Right lobe of liver (tissue), 6 donors: ENCODE data around the gene IGDCC3. TPM values are rescaled to one million over a fixed set of nuclear protein-coding genes. Genes with fewer than 3 reads are reported as not detected.

ENCODE experiments used
- ATAC-seq, 4 donors: fragments of 200-7000 bp; cut with Tn5 transposase; one replicate each; pipeline ENCODE4 v1.9.1; 2020; ENCODE audit warnings: mild to moderate bottlenecking in 4 of 4, moderate library complexity in 4 of 4
- DNase-seq, 3 donors: peaks; one replicate each; pipeline ENCODE4 v3.0.0-alpha.2; 2020
- H3K27ac ChIP-seq, 3 donors: fragments of 200-600 bp; one replicate each; pipeline ENCODE4 v1.8.0; 2022
- H3K27me3 ChIP-seq, 2 donors: fragments of 200-600 bp; one replicate each; pipeline ENCODE4 v1.8.0; 2022
- H3K36me3 ChIP-seq, 4 donors: fragments of 200-600 bp; sonication (generic) in 1 of 4; one replicate each; pipeline versions ENCODE4 v1.5.1 to v1.8.0; 2017 to 2022; ENCODE audit warnings: control low read depth in 1 of 4
- H3K4me1 ChIP-seq, 4 donors: fragments of 200-600 bp; sonication (generic) in 1 of 4; one replicate each; pipeline versions ENCODE4 v1.5.1 to v1.8.0; 2017 to 2022; ENCODE audit warnings: control low read depth in 1 of 4
- H3K4me3 ChIP-seq, 3 donors: fragments of 200-600 bp; one replicate each; pipeline ENCODE4 v1.8.0; 2022
- H3K9me3 ChIP-seq, 4 donors: fragments of 200-600 bp; sonication (generic) in 1 of 4; one replicate each; pipeline versions ENCODE4 v1.5.1 to v1.8.0; 2017 to 2022; ENCODE audit warnings: control low read depth in 1 of 4
- CTCF ChIP-seq, 4 donors: fragments of 200-600 bp in 3 of 4; fragments of 450-650 bp in 1 of 4; IDR thresholded peaks; one replicate each; pipeline versions ENCODE4 v1.5.1 to v1.8.0; 2016 to 2022; ENCODE audit warnings: antibody characterized with exemption in 4 of 4, mild to moderate bottlenecking in 2 of 4
- POLR2A ChIP-seq: fragments of 450-650 bp; IDR thresholded peaks from one replicate; pipeline ENCODE4 v1.6.1; 2017; ENCODE audit warnings: antibody characterized with exemption, mild to moderate bottlenecking
- WGBS: methylation state at CpG from one replicate; pipeline ENCODE4 v1.1.6; 2018; ENCODE audit warnings: low coverage, low lambda C conversion rate; ENCODE audit not compliant: insufficient coverage; ENCODE audit errors: missing lambda C conversion rate; 5-methylcytosine and 5-hydroxymethylcytosine counted together
- intact Hi-C, 2 donors: fragments of 100-400 bp; cut with DNase I; formaldehyde crosslinking; loops; one replicate each; pipeline versions ENCODE4 v1.11.2 to v1.14.1; 2022
- total RNA-seq, 6 experiments: library from RNA; depleted of rRNA in 2 of 6; stranded (reverse); fragments of >200 nt in 2 of 6; fragmentation: NEBNext Ultra II Directional in 3 of 6; extraction: Animal tissue kit (Norgen Biotek cat#: 25700) in 3 of 6; gene quantifications; one replicate each; pipeline versions ENCODE4 v1.1.0 to v1.2.4, GENCODE V29; 2016 to 2023
- donor health status: DM: no; HTN: yes; CAD: no.
- donor health status: DM: no; HTN: no; CAD: no.
- donor health status: DM: no; HTN: no; CAD: no.
- donor health status: DM: no; HTN: yes; CAD: no.
- donor health status: DM: no; HTN: yes; CAD: no.

IGDCC3 gene
- total RNA-seq, 6 experiments from 2014 or later = not detected

GRCh38 chr15:65318870-65319356, 58.9 kb downstream of the IGDCC3 start:
- WGBS = 40% methylated on average over 2 of the region's 5 CpGs
- H3K4me1 ChIP-seq = no peaks in the 10 kb centered on the region
- intact Hi-C loops = no loop called here
- TF ChIP-seq CTCF (IDR thresholded peaks at IDR 0.05) (peak; percentile 90 to 96 (median 94)), POLR2A (no peak)
- H3K9me3 ChIP-seq = no peaks in the 10 kb centered on the region
- ATAC-seq (peak; percentile 97 to 99 (median 98)), DNase-seq (peak; percentile 73 to 79 (median 77))
- no peak overlapping the region for H3K4me3 ChIP-seq
- H3K36me3 ChIP-seq = no peaks in the 10 kb centered on the region
- H3K27ac ChIP-seq = no peak overlapping the region
- H3K27me3 ChIP-seq = no peaks in the 10 kb centered on the region

GRCh38 chr15:65312400-65312916, 65.3 kb downstream of the IGDCC3 start:
- intact Hi-C loops = no loop called here
- Histone ChIP-seq H3K27me3 (no peaks in the 10 kb centered on the region), H3K9me3 (no peaks in the 10 kb centered on the region), H3K4me3 (no peak overlapping the region), H3K4me1 (peaks cover 0 to 23% (median 5%) of the 10 kb centered on the region in 4 donors), H3K27ac (peak overlapping the region; percentile 58 to 92 (median 87)), H3K36me3 (no peaks in the 10 kb centered on the region)
- WGBS = 17% methylated on average over 9 of the region's 11 CpGs
- DNase-seq (peak; percentile 79 to 86 (median 83)), ATAC-seq (peak; percentile 88 to 91 (median 90))
- TF ChIP-seq CTCF (IDR thresholded peaks at IDR 0.05) = peak in 2 of 4 donors; percentile 9 to 19
- no peak for TF ChIP-seq POLR2A

- no peak for TF ChIP-seq CTCF (IDR thresholded peaks at IDR 0.05)
- TF ChIP-seq POLR2A = no peak
- Histone ChIP-seq H3K9me3 (no peaks in the 10 kb centered on the region), H3K4me1 (peaks cover 0 to 24% (median 5%) of the 10 kb centered on the region in 4 donors), H3K27me3 (no peaks in the 10 kb centered on the region), H3K4me3 (no peak overlapping the region), H3K27ac (peak overlapping the region; percentile 58 to 92 (median 87)), H3K36me3 (no peaks in the 10 kb centered on the region)
- peak; percentile 67 to 81 (median 79) for ATAC-seq
- DNase-seq = peak; percentile 42 to 74 (median 72)
- WGBS = 0% methylated on average over 2 of the region's 3 CpGs
- intact Hi-C loops = no loop called here
Observed at GRCh38 chr15:65311760-65312159, 66.0 kb downstream of the IGDCC3 start.

- peaks cover 0 to 29% (median 5%) of the 10 kb centered on the region in 4 donors for H3K4me1 ChIP-seq
- H3K4me3 ChIP-seq = no peak overlapping the region
- 60% methylated on average over 6 of the region's 10 CpGs for WGBS
- H3K27me3 ChIP-seq = no peaks in the 10 kb centered on the region
- TF ChIP-seq CTCF (IDR thresholded peaks at IDR 0.05) (no peak), POLR2A (no peak)
- no peaks in the 10 kb centered on the region for H3K9me3 ChIP-seq
- H3K36me3 ChIP-seq = no peaks in the 10 kb centered on the region
- ATAC-seq (no peak), DNase-seq (peak in 2 of 3 donors; percentile 9 to 27)
- H3K27ac ChIP-seq = peak overlapping the region in 1 of 3 donors; percentile 24
- intact Hi-C loops = no loop called here
Observed at GRCh38 chr15:65310431-65311137, 67.2 kb downstream of the IGDCC3 start.
